ENCODE measurements around the gene TUBB4B. TPM values are rescaled to one million over a fixed set of nuclear protein-coding genes. Genes with fewer than 3 reads are reported as not detected.

TUBB4B gene
- total RNA-seq, result 115 and 248 TPM in 2 replicates

DNA sequence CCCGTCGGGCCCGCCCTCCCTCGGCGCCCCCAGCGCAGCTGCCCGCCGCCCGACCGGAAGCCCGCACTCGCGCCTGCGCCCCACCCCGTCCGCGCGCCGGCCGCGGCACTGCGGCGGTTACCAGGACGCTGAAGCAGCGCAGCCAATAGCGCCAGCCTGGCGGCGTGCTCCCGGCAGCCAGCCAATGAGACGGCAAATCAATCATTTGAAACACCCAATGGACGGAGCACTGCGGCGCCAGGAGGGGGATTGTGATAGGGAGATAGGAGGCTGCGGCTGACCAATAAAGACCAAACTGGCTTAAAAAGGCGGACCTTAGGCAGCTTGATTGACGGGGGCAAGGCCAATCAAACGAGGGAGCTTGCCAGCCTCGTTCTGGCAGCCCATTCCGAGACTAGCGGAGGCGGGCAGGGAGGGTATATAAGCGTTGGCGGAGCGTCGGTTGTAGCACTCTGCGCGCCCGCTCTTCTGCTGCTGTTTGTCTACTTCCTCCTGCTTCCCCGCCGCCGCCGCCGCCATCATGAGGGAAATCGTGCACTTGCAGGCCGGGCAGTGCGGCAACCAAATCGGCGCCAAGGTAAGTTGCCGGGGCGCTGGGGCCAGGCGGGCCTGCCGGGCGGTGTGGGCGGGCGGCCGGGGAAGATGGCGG is at the start of gene TUBB4B:
Gene TUBB4B (plus strand): TSS at position 447 of the 649 bp plus-strand sequence. CDS start 74 bp downstream, at position 521.

DNA sequence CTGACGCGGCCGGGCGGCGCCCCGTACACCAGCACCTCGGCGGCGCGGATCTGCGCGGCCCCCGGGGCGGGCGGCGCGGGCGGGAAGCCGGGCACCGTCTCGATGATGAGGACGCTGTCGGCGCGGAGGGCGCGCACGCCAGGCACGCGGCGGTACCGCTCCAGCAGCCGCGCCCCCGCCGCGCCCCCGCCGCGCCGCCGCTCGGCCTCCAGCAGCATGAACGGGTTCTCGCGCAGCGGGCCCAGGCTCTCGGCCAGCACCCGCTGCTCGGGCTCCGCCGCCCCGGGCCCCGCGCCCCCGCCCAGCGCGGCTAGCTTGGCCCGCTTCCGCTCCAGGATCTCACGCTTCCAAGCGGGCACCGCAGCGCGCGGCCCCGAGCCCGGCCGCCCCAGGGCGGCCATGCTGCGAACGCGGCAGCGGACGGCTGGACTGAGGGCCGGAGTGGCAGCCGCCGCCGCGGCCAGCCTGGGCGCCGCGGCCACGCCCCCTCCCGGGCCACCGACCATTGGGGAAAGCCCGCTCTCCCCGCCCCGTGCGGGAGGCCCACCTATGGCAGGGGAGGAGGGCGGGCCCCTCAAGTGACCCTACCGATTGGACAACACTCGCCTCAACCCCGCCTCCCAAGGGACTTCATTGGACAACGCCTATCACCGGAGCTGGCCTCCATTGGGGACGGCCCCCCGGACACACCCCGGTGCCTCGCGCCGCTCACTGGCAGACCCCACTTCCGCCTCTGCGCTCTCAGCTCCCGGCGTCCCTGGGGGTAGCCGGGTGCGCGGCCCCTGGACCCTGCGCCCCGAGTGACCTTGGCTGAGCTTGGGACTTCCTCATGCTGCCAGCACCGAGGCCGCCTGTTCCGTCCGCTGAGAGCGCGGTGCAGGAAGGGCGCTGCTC is 40.5 kb upstream of the TUBB4B start, which contains the start of gene TPRN:
Gene TPRN (minus strand): TSS at position 431 of the 894 bp plus-strand sequence. CDS start 30 bp downstream, at position 401.

GRCh38 chr9:137205126-137206069 is 35.7 kb upstream of the TUBB4B start, which contains the start of the genes NDOR1 and TMEM203:
TSS of gene NDOR1 (plus strand) at chr9:137205700. CDS start at chr9:137205778, 78 bp downstream.
TSS of gene TMEM203 (minus strand) at chr9:137205648. CDS start at chr9:137205414, 234 bp downstream.

DNA sequence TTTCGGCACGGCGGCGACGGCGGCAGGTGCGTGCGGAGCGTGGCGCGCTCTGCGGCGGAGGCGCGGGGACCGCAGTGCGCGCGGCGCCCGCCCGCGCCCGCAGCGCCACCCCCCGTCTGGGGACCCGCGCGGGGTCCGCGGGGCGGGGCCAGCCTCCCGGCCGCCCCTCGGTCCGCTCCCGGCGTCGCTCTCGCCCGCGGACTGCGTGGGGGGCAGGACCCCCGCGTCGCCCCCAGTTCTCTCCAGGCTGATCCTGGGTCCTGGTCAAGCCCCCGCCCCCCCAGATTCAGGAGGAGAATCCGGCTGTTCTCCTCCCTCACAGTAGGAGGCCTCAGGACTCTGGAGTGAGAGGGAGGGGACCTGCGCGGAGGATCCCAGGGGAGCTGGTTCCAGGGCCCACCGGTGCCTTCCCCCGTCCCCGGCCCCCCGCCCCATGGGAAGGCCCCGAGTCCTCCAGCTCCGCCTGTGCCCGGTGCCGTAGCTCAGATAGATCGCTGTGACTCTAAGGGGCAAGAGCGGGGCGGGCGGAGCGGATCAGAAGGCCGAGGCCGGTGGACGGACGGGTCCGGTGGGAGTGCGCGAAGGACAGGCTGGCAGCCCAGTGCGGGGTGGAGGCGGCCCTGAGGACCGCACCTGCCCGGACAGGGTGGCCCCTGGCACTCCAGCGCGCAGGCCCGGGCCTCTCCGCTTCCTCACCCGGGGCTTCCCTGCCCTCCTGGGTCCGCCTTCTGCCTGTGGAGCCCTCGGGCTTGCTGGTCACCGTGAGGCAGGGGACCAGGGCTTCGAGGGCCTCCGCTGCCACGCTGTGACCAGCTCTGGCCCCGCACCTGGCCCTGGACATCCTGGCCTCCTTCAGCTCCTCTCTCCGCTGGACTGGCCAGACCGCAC is 18.7 kb upstream of the TUBB4B start, which contains the start of gene RNF208:
Gene RNF208 (minus strand): TSS at position 51 of the 888 bp plus-strand sequence. CDS start 1,028 bp downstream, outside the sequence.

GRCh38 chr9:137224830-137225694 is 16.0 kb upstream of the TUBB4B start, which contains the start of gene CYSRT1:
TSS of gene CYSRT1 (plus strand) at chr9:137225174. CDS start at chr9:137225622, 448 bp downstream.

DNA sequence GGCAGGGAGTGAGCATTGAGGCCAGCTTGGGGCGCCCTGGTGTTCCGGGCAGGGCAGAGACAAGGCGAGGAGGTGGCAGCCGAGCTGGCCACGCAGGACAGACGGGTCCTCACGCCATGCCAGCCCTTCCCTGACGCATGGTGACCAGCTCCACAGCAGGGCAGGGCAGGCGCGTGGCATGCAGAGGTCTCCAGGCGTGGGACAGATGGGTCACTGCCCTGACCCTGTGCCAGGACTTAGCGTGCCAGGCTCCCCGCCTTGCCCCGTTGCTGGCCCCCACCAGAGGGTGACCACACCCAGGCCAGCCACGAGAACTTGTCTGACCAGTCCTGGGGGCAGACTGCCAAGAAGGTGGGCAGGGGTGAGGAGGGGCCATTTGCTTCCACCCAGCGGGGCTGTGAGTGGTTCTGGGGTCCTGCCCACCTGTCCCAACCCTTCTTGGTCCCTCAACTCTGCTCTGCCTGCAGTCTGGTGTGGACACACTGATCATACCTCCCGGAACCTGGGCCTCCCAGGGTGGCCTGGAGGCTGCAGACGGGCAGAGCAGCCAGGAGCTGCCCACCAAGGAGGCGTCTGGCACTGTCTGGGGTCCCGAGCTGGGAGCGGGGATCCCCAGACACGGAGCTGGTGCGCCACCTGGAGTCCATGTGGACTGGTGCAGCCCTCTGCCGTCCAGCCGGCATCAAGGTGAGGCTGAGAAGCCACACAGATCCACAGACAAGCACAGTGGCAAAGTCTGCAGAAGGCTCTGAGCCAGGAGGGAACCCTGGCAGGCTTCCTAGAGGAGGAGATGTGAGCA is 13.8 kb upstream of the TUBB4B start, which contains the start of gene RNF224:
Gene RNF224 (plus strand): TSS at position 449 of the 799 bp plus-strand sequence. CDS start 834 bp downstream, outside the sequence.

DNA sequence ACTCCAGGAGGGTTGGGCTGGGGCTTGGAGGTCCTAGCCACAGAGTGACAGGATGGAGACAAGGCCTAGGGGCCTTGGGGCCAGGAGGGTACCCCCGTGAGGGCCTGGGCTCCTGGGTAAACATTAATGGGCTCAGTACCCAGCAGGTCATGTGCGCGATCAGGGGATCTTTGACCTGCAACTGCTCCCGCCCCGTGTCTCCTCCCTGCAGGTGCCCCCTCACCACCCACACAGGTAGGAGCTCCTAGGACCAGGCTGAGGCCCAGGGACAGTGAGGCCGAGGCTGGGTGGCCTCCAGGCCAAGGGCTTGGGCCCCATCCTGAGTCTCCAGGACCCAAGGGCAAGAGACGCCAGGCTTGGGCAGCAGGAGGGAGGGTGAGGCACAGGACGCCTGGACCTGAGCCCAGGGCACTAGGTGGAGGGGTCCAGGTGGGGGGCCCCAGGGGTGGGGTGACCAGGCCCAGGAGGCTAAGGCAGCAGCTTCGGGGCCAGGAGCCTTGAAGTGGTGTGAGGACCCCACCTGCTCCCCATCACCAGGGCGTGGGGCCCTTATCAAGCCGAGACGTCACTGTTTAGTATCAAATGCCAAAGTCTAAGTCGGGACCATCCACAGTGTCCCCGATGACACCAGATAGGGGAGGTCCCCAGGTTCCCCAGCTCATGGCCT is 10.2 kb upstream of the TUBB4B start, which contains the start of gene SLC34A3:
Gene SLC34A3 (plus strand): TSS at position 197 of the 667 bp plus-strand sequence. CDS start 802 bp downstream, outside the sequence.

DNA sequence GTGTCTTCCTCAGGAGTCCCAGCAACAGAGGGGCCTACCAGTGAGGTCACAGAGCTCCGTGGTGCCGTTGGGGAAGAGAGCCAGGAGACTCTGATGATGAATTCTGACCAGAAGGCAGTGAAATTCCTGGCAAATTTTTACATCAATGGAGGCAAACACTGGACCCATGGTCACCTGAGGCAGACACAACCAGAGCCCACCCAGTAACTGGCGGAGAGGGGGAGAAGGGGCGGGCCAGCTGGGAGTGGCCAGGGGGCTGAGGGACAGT is 10.0 kb downstream of the TUBB4B start, which contains the start of gene STPG3:
Gene STPG3 (plus strand): TSS at position 93 of the 268 bp plus-strand sequence. CDS start 1 bp downstream, at position 94.

DNA sequence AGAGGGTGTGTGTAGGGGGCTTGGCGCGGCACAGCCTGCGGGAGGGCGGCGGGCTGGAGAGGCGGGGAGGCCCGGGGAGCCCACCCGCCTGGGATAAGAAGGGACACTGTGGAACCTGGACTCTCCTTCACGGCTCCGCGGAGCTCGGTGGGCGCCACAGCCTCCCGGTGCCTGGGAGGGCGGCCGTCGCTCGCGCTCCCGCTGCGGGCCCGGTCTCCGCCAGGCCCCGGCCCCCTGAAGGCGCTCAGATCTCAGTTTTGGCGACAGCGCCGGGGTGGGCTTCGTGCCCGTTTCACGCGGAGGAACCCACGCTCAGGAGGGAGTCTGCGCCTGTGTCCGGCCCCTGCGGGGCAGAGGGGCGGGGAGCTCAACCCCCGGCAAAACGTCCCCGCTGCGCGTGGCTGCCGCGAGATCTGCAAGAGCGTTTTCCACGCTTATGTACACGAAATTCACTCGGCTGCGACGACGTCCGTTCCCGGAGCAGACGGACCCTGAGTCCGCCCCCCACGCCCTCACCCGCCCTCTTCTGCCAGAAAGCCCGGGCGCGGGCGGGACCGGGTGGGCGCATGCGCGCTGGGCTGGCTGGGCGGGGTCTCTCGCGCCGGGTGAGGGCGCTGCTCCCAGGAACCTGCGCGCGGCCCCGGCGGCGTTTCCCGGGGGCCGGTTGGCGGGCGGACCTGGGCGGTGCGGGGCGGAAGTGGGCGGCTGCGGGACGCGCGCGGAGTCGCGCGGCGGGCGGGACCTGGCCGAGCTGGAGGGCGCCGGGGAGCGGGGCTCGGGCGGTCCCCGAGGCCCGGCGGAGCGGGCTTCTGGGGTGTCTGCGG is 13.7 kb downstream of the TUBB4B start, which contains the start of gene NELFB:
Gene NELFB (plus strand): TSS at position 704 of the 824 bp plus-strand sequence.

GRCh38 chr9:137277329-137278041 is 36.4 kb downstream of the TUBB4B start, which contains the start of gene TOR4A:
TSS of gene TOR4A (plus strand) at chr9:137277726. CDS start at chr9:137278690, 964 bp downstream.

Other genes starting within 250 kb of the TUBB4B start
- gene PAXX, start 248.9 kb upstream of the TUBB4B start, total RNA-seq, result 36.9 and 65.2 TPM in 2 replicates
- gene CLIC3, start 244.7 kb upstream of the TUBB4B start, total RNA-seq, result 11.9 and 74.5 TPM in 2 replicates
- 14.5 and 18.3 TPM in 2 replicates for gene ABCA2, start 213.1 kb upstream of the TUBB4B start, total RNA-seq
- not detected in 2 replicates for gene FUT7, start 209.2 kb upstream of the TUBB4B start, total RNA-seq
- gene NPDC1, start 195.1 kb upstream of the TUBB4B start, total RNA-seq, result 54.4 and 67.6 TPM in 2 replicates
- gene ENTPD2, start 187.2 kb upstream of the TUBB4B start, total RNA-seq, result 0.09 and 0.12 TPM in 2 replicates
- gene SAPCD2, start 170.7 kb upstream of the TUBB4B start, total RNA-seq, result 0.34 and 0.70 TPM in 2 replicates
- gene UAP1L1, start 163.8 kb upstream of the TUBB4B start, total RNA-seq, result 12.0 and 13.6 TPM in 2 replicates
- gene MAN1B1, start 154.3 kb upstream of the TUBB4B start, total RNA-seq, result 61.3 and 66.3 TPM in 2 replicates
- gene DPP7, start 126.6 kb upstream of the TUBB4B start, total RNA-seq, result 106 and 123 TPM in 2 replicates
- gene GRIN1, start 102.1 kb upstream of the TUBB4B start, total RNA-seq, result not detected in 2 replicates
- not detected in 2 replicates for gene LRRC26, start 71.2 kb upstream of the TUBB4B start, total RNA-seq
- not detected in 2 replicates for gene TMEM210, start 69.2 kb upstream of the TUBB4B start, total RNA-seq
- 10.4 and 10.9 TPM in 2 replicates for gene ANAPC2, start 52.7 kb upstream of the TUBB4B start, total RNA-seq
- 65.7 and 87.8 TPM in 2 replicates for gene SSNA1, start 52.6 kb upstream of the TUBB4B start, total RNA-seq
- 12.4 and 16.1 TPM in 2 replicates for gene TPRN, start 40.5 kb upstream of the TUBB4B start, total RNA-seq
- 30.5 and 33.1 TPM in 2 replicates for gene TMEM203, start 35.6 kb upstream of the TUBB4B start, total RNA-seq
- gene NDOR1, start 35.6 kb upstream of the TUBB4B start, total RNA-seq, result 8.8 and 11.2 TPM in 2 replicates
- not detected in 2 replicates for gene RNF208, start 19.0 kb upstream of the TUBB4B start, total RNA-seq
- 0.17 TPM in 1 of 2 replicates, not detected in the other for gene CYSRT1, start 16.1 kb upstream of the TUBB4B start, total RNA-seq
- gene RNF224, start 13.8 kb upstream of the TUBB4B start, total RNA-seq, result not detected in 2 replicates
- gene SLC34A3, start 10.4 kb upstream of the TUBB4B start, total RNA-seq, result not detected in 2 replicates
- gene STPG3, start 10.0 kb downstream of the TUBB4B start, total RNA-seq, result not detected in 2 replicates
- gene NELFB, start 14.0 kb downstream of the TUBB4B start, total RNA-seq, result 33.8 and 44.2 TPM in 2 replicates
- gene TOR4A, start 36.4 kb downstream of the TUBB4B start, total RNA-seq, result 4.6 and 15.5 TPM in 2 replicates
- gene NRARP, start 61.0 kb downstream of the TUBB4B start, total RNA-seq, result 0.35 and 3.4 TPM in 2 replicates
- 4.9 and 17.6 TPM in 2 replicates for gene EXD3, start 181.9 kb downstream of the TUBB4B start, total RNA-seq
- 0.17 and 0.23 TPM in 2 replicates for gene NOXA1, start 182.1 kb downstream of the TUBB4B start, total RNA-seq
- gene ENTPD8, start 200.1 kb downstream of the TUBB4B start, total RNA-seq, result not detected in 2 replicates
- gene NSMF, start 218.0 kb downstream of the TUBB4B start, total RNA-seq, result 60.7 and 64.3 TPM in 2 replicates